OCI-LY7 (cell line): ENCODE measurements around the gene DDTL.

Source experiments
- CTCF ChIP-seq: fragments of 200-600 bp; sonication (generic); conservative IDR thresholded peaks from 2 replicates; pipeline ENCODE4 v1.5.1; 2014; ENCODE audit warnings: mild to moderate bottlenecking, antibody characterized with exemption, low read length, moderate library complexity, mixed read lengths
- EZH2phosphoT487 ChIP-seq: fragments of 200-600 bp; sonication (generic); IDR thresholded peaks from 2 replicates; pipeline ENCODE4 v1.6.1; 2018; ENCODE audit warnings: low read depth, borderline replicate concordance, mild to moderate bottlenecking, mixed run types, antibody characterized with exemption, low read length, moderate library complexity, mixed read lengths

GRCh38 chr22:23926561-23926960 lies 40.1 kb upstream of the DDTL start:
- TF ChIP-seq CTCF (no peak), EZH2phosphoT487 (no peak)
